SK-N-SH (cell line): Measurements from ENCODE around the gene CD34.

Source experiments
- CTCF ChIP-seq: fragments of 200-600 bp; sonication (generic); IDR thresholded peaks from 2 replicates; pipeline ENCODE4 v1.6.1; 2017; ENCODE audit warnings: antibody characterized with exemption, mild to moderate bottlenecking, moderate library complexity
- EP300 ChIP-seq, 2 experiments: IDR thresholded peaks; 2 replicates each; pipeline versions ENCODE4 v1.4.0 to v1.6.1; 2012; ENCODE audit warnings: borderline replicate concordance in 1 of 2, low read depth in 1 of 2, low read length in 1 of 2
- EZH2phosphoT487 ChIP-seq: fragments of 200-600 bp; sonication (generic); IDR thresholded peaks from 2 replicates; pipeline ENCODE4 v1.6.1; 2017; ENCODE audit warnings: low read depth, mixed run types, mild to moderate bottlenecking, antibody characterized with exemption, moderate library complexity, borderline replicate concordance
- IRF3 ChIP-seq: fragments of 150-350 bp; IDR thresholded peaks from 2 replicates; pipeline ENCODE4 v1.6.1; 2016; ENCODE audit warnings: mild to moderate bottlenecking, low read depth, low read length
- RAD21 ChIP-seq: IDR thresholded peaks from 2 replicates; pipeline ENCODE4 v1.6.1; 2012; ENCODE audit warnings: mild to moderate bottlenecking, low read length
- SIN3A ChIP-seq: IDR thresholded peaks from 2 replicates; pipeline ENCODE4 v1.6.1; 2012; ENCODE audit warnings: low read depth, mild to moderate bottlenecking, low read length, moderate library complexity, borderline replicate concordance
- TAF1 ChIP-seq: IDR thresholded peaks from 2 replicates; pipeline ENCODE4 v1.6.1; 2012; ENCODE audit warnings: low read depth, mild to moderate bottlenecking, low read length, moderate library complexity, borderline replicate concordance
- USF2 ChIP-seq: fragments of 150-350 bp; IDR thresholded peaks from 2 replicates; pipeline ENCODE4 v1.6.1; 2017; ENCODE audit warnings: antibody characterized with exemption, low read length, low read depth, borderline replicate concordance

DNA sequence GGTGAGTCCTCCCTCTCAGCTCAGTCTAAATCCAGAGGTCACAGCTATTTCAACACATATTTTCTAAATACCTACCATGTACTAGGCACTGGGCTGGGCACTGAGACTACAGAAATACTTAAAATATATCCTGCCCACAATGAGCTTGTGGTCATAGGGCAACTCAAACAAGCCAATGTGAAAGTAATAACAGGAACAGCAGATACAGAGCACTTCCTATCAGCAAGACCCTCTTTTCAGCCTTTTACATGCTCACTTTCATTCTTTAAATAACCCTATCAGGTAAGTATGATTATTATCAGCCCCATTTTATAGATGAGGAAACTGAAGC, 71.9 kb downstream of the CD34 start:
- no peak for TF ChIP-seq USF2
- TF ChIP-seq IRF3, result no peak
- TF ChIP-seq EP300 (IDR thresholded peaks at IDR 0.05; ENCODE audit: borderline replicate concordance in 1 of 2, low read depth in 1 of 2, low read length in 1 of 2), result no peak
- no peak for TF ChIP-seq CTCF
- no peak for TF ChIP-seq RAD21
- TF ChIP-seq EZH2phosphoT487, result no peak
- no peak for TF ChIP-seq SIN3A
- TF ChIP-seq TAF1, result no peak
